Measurements from ENCODE around the gene BMP10. TPM values are rescaled to one million over a fixed set of nuclear protein-coding genes. Genes with fewer than 3 reads are reported as not detected.

The BMP10 gene
- polyA plus RNA-seq, 3 donors, result not detected

GRCh38 chr2:68837164-68837860, 33.9 kb downstream of the BMP10 start:
- Histone ChIP-seq H3K9ac (ENCODE audit: insufficient read depth, low read length, poor library complexity, severe bottlenecking) (no peak overlapping the region), H3K4me3 (replicated peaks in 1 of 3; ENCODE audit: low read depth in 2 of 3, low read length in 3 of 3) (peak overlapping the region in 1 of 3 experiments; percentile 18), H3K79me2 (ENCODE audit: insufficient read depth, low read length) (no peaks in the 10 kb centered on the region), H2AFZ (ENCODE audit: insufficient read depth, low read depth, low read length, poor library complexity, severe bottlenecking) (peak overlapping the region; percentile 32), H3K4me2 (replicated peaks; ENCODE audit: extremely low read depth, low read length, poor library complexity, severe bottlenecking) (peak overlapping the region; percentile 26), H4K20me1 (ENCODE audit: insufficient read depth, low read length) (no peaks in the 10 kb centered on the region), H3K4me1 (ENCODE audit: control insufficient read depth in 1 of 2, insufficient read depth in 2 of 2, low read length in 2 of 2) (peaks cover 51 to 57% of the 10 kb centered on the region in 2 donors), H3K27ac (ENCODE audit: low read depth in 1 of 2, low read length in 2 of 2) (peak overlapping the region; percentile 1 to 98), H3K27me3 (ENCODE audit: control insufficient read depth in 2 of 2, insufficient read depth in 2 of 2, low read length in 2 of 2) (no peaks in the 10 kb centered on the region), H3K9me3 (replicated peaks in 1 of 2; ENCODE audit: control insufficient read depth in 1 of 2, insufficient read depth in 1 of 2, low read length in 2 of 2) (peaks cover 0 to 3% of the 10 kb centered on the region in 2 donors), H3K36me3 (replicated peaks in 1 of 2; ENCODE audit: control insufficient read depth in 1 of 2, insufficient read depth in 2 of 2, low read length in 2 of 2) (no peaks in the 10 kb centered on the region)
- H3K27ac Mint-ChIP-seq, result peak overlapping the region; percentile 80 to 99 (median 89)
- peaks cover 0 to 6% (median 0%) of the 10 kb centered on the region in 7 donors for H3K9me3 Mint-ChIP-seq
- intact Hi-C loops (cut with micrococcal nuclease), result loop anchor here (5.0 kb wide), 4 partner anchors 70 to 90 kb away; no protein-coding TSS in a partner anchor
- peak; percentile 76 to 85 (median 81) for DNase-seq
- TF ChIP-seq, protein P1, sequence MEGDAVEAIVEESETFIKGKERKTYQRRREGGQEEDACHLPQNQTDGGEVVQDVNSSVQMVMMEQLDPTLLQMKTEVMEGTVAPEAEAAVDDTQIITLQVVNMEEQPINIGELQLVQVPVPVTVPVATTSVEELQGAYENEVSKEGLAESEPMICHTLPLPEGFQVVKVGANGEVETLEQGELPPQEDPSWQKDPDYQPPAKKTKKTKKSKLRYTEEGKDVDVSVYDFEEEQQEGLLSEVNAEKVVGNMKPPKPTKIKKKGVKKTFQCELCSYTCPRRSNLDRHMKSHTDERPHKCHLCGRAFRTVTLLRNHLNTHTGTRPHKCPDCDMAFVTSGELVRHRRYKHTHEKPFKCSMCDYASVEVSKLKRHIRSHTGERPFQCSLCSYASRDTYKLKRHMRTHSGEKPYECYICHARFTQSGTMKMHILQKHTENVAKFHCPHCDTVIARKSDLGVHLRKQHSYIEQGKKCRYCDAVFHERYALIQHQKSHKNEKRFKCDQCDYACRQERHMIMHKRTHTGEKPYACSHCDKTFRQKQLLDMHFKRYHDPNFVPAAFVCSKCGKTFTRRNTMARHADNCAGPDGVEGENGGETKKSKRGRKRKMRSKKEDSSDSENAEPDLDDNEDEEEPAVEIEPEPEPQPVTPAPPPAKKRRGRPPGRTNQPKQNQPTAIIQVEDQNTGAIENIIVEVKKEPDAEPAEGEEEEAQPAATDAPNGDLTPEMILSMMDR (IDR thresholded peaks at IDR 0.05), result peak; percentile 88
- H3K4me3 Mint-ChIP-seq, result peak overlapping the region in 1 of 2 donors; percentile 12
- no peaks in the 10 kb centered on the region for H3K27me3 Mint-ChIP-seq (ENCODE audit: low read depth in 3 of 3)
- WGBS (ENCODE audit: insufficient coverage), result 21% methylated on average over 12 of the region's 15 CpGs
- no peaks in the 10 kb centered on the region for H3K36me3 Mint-ChIP-seq
- peaks cover 51% of the 10 kb centered on the region for H3K4me1 Mint-ChIP-seq

DNA sequence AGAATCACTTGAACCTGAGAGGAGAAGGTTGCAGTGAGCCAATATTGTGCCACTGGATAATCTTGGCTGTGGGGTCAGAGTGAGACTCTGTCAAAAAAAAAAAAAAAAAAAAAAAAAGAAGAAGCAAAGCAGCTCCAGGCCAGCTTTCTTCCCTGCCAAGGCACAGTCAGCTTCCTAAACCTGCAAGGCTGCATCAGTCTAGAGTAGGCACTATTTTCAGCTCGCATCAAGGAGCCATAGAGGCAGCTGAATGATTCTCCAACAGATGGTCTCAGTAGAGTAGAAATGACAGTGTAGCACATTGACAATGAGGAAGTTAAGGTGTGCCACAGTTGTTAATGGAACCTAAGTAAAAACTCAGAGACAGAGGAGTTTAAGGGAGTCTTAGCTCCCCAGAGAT, 35.6 kb downstream of the BMP10 start:
- no CpG with 5 or more reads among the region's 1 CpG for WGBS (ENCODE audit: insufficient coverage)
- peaks cover 68 to 74% of the 10 kb centered on the region in 2 donors for H3K4me1 ChIP-seq (ENCODE audit: control insufficient read depth in 1 of 2, insufficient read depth in 2 of 2, low read length in 2 of 2)

More for the DNA sequence above, 35.6 kb downstream of the BMP10 start:
- Histone ChIP-seq H3K4me2 (replicated peaks; ENCODE audit: extremely low read depth, low read length, poor library complexity, severe bottlenecking) (peak overlapping the region; percentile 55), H3K27ac (ENCODE audit: low read depth in 1 of 2, low read length in 2 of 2) (peak overlapping the region; percentile 98 to 99), H3K9me3 (replicated peaks in 1 of 2; ENCODE audit: control insufficient read depth in 1 of 2, insufficient read depth in 1 of 2, low read length in 2 of 2) (peaks cover 0 to 3% of the 10 kb centered on the region in 2 donors), H3K4me3 (replicated peaks in 1 of 3; ENCODE audit: low read depth in 2 of 3, low read length in 3 of 3) (peak overlapping the region in 1 of 3 experiments; percentile 60), H2AFZ (ENCODE audit: insufficient read depth, low read depth, low read length, poor library complexity, severe bottlenecking) (no peak overlapping the region), H4K20me1 (ENCODE audit: insufficient read depth, low read length) (no peaks in the 10 kb centered on the region), H3K36me3 (replicated peaks in 1 of 2; ENCODE audit: control insufficient read depth in 1 of 2, insufficient read depth in 2 of 2, low read length in 2 of 2) (no peaks in the 10 kb centered on the region), H3K79me2 (ENCODE audit: insufficient read depth, low read length) (no peaks in the 10 kb centered on the region), H3K9ac (ENCODE audit: insufficient read depth, low read length, poor library complexity, severe bottlenecking) (peak overlapping the region; percentile 57), H3K27me3 (ENCODE audit: control insufficient read depth in 2 of 2, insufficient read depth in 2 of 2, low read length in 2 of 2) (no peaks in the 10 kb centered on the region)
- TF ChIP-seq, protein P1 (IDR thresholded peaks at IDR 0.05), result no peak
- peaks cover 0 to 5% of the 10 kb centered on the region in 2 donors for H3K36me3 Mint-ChIP-seq
- H3K4me3 Mint-ChIP-seq, result peak overlapping the region in 1 of 2 donors; percentile 83
- peak overlapping the region; percentile 99 to 100 (median 99) for H3K27ac Mint-ChIP-seq
- H3K9me3 Mint-ChIP-seq, result peaks cover 0 to 6% (median 0%) of the 10 kb centered on the region in 7 donors
- H3K4me1 Mint-ChIP-seq, result peaks cover 68% of the 10 kb centered on the region
- intact Hi-C loops (cut with micrococcal nuclease), result loop anchor here (5.0 kb wide), 4 partner anchors 72 to 92 kb away; no protein-coding TSS in a partner anchor
- no peaks in the 10 kb centered on the region for H3K27me3 Mint-ChIP-seq (ENCODE audit: low read depth in 3 of 3)
- DNase-seq, result peak; percentile 57 to 77 (median 69)

Data from CD14-positive monocyte (primary cell).